ENCODE results near the gene COPG1. TPM values are rescaled to one million over a fixed set of nuclear protein-coding genes. Genes with fewer than 3 reads are reported as not detected.

COPG1 gene
- 100 to 1,000 TPM in 2 of 3 donors, 10 to 100 TPM in 1; 82.6 to 121 (median 102) TPM for total RNA-seq

GRCh38 chr3:129249284-129250065 lies at the start of gene COPG1:
COPG1 (plus strand) TSS chr3:129249606; CDS start chr3:129249710, 104 bp downstream.
- intact Hi-C loops (cut with DNase I; ENCODE audit: low total_unique reads): no loop called here
- peaks cover 0 to 4% of the 10 kb centered on the region in 2 donors for H3K4me1 ChIP-seq
- peak; percentile 78 to 79 for DNase-seq (ENCODE audit: low spot score in 2 of 2)

GRCh38 chr3:129204473-129204872 lies 44.9 kb upstream of the COPG1 start:
- DNase-seq (ENCODE audit: low spot score in 2 of 2): no peak
- no peaks in the 10 kb centered on the region for H3K36me3 ChIP-seq
- H3K27me3 ChIP-seq: no peaks in the 10 kb centered on the region
- no peak overlapping the region for H3K4me3 ChIP-seq
- no peak for TF ChIP-seq CTCF (IDR thresholded peaks at IDR 0.05)
- no peak for TF ChIP-seq POLR2AphosphoS5 (IDR thresholded peaks at IDR 0.05)
- no peak overlapping the region for H3K27ac ChIP-seq
- no peaks in the 10 kb centered on the region for H3K4me1 ChIP-seq
- no peaks in the 10 kb centered on the region for H3K9me3 ChIP-seq
- intact Hi-C loops (cut with DNase I; ENCODE audit: low total_unique reads): no loop called here

More at GRCh38 chr3:129249284-129250065, at the start of gene COPG1:
- peak within 1 kb of the TSS; percentile 81 to 99 (median 88) for H3K4me3 ChIP-seq
- H3K27me3 ChIP-seq: no peaks in the 10 kb centered on the region
- no peaks in the 10 kb centered on the region for H3K9me3 ChIP-seq
- H3K27ac ChIP-seq: peak within 1 kb of the TSS; percentile 89 to 91
- peaks cover 6% of the 10 kb centered on the region for H3K36me3 ChIP-seq
- TF ChIP-seq POLR2A (IDR thresholded peaks at IDR 0.05): peak; percentile 90
- peak in 1 of 3 donors; percentile 11 for TF ChIP-seq CTCF (IDR thresholded peaks at IDR 0.05)
- peak; percentile 97 to 99 (median 98) for TF ChIP-seq POLR2AphosphoS5 (IDR thresholded peaks at IDR 0.05)

GRCh38 chr3:129205109-129205832 lies 44.1 kb upstream of the COPG1 start:
- TF ChIP-seq CTCF (IDR thresholded peaks at IDR 0.05): no peak
- TF ChIP-seq POLR2A (IDR thresholded peaks at IDR 0.05): no peak
- TF ChIP-seq POLR2AphosphoS5 (IDR thresholded peaks at IDR 0.05): no peak
- no peak overlapping the region for H3K27ac ChIP-seq
- no peaks in the 10 kb centered on the region for H3K27me3 ChIP-seq
- intact Hi-C loops (cut with DNase I; ENCODE audit: low total_unique reads): no loop called here
- H3K4me3 ChIP-seq: no peak overlapping the region
- H3K36me3 ChIP-seq: no peaks in the 10 kb centered on the region
- DNase-seq (ENCODE audit: low spot score in 2 of 2): no peak
- no peaks in the 10 kb centered on the region for H3K4me1 ChIP-seq
- H3K9me3 ChIP-seq: no peaks in the 10 kb centered on the region

GRCh38 chr3:129207479-129207878 lies 41.9 kb upstream of the COPG1 start:
- DNase-seq (ENCODE audit: low spot score in 2 of 2): no peak
- Histone ChIP-seq H3K27me3 (no peaks in the 10 kb centered on the region), H3K4me1 (peaks cover 0 to 6% of the 10 kb centered on the region in 2 donors), H3K27ac (no peak overlapping the region), H3K4me3 (no peak overlapping the region), H3K36me3 (no peaks in the 10 kb centered on the region), H3K9me3 (no peaks in the 10 kb centered on the region)
- intact Hi-C loops (cut with DNase I; ENCODE audit: low total_unique reads): no loop called here
- TF ChIP-seq CTCF (IDR thresholded peaks at IDR 0.05): no peak
- no peak for TF ChIP-seq POLR2A (IDR thresholded peaks at IDR 0.05)
- no peak for TF ChIP-seq POLR2AphosphoS5 (IDR thresholded peaks at IDR 0.05)

GRCh38 chr3:129211345-129211744 lies 38.1 kb upstream of the COPG1 start:
- peak overlapping the region in 1 of 2 donors; percentile 25 for H3K27ac ChIP-seq
- DNase-seq (ENCODE audit: low spot score in 2 of 2): no peak
- H3K27me3 ChIP-seq: no peaks in the 10 kb centered on the region
- H3K36me3 ChIP-seq: no peaks in the 10 kb centered on the region
- intact Hi-C loops (cut with DNase I; ENCODE audit: low total_unique reads): no loop called here
- peaks cover 0 to 6% of the 10 kb centered on the region in 2 donors for H3K4me1 ChIP-seq
- TF ChIP-seq POLR2A (IDR thresholded peaks at IDR 0.05) (no peak), CTCF (IDR thresholded peaks at IDR 0.05) (no peak), POLR2AphosphoS5 (IDR thresholded peaks at IDR 0.05) (no peak)
- no peak overlapping the region for H3K4me3 ChIP-seq
- H3K9me3 ChIP-seq: no peaks in the 10 kb centered on the region

Data from breast epithelium (tissue), 4 donors.